Activated naive CD8-positive, alpha-beta T cell treated with anti-CD3 and anti-CD28 coated beads, Interleukin-2, amount 50 U/mL, for 16 hours (primary cell): ENCODE measurements around the gene DZANK1.
"Not testable (repeated sequence)": the region's sequence is repeated elsewhere in the genome, so short reads cannot be mapped to it uniquely, and the experiment has no call there.

Experiments used
- DNase-seq: peaks from one replicate; pipeline ENCODE4 v3.0.0-alpha.2; 2020; ENCODE audit warnings: low read depth, low spot score

Gene DZANK1

GRCh38 chr20:18377896-18378481, 88.8 kb downstream of the DZANK1 start:
- no peak for DNase-seq

GRCh38 chr20:18375551-18375950, 91.3 kb downstream of the DZANK1 start:
- not testable (repeated sequence) for DNase-seq

GRCh38 chr20:18372296-18372695, 94.5 kb downstream of the DZANK1 start:
- no peak for DNase-seq

GRCh38 chr20:18364768-18365167, 102.1 kb downstream of the DZANK1 start:
- DNase-seq = no peak

GRCh38 chr20:18363708-18364107, 103.1 kb downstream of the DZANK1 start:
- DNase-seq = no peak

GRCh38 chr20:18362916-18363315, 103.9 kb downstream of the DZANK1 start:
- no peak for DNase-seq

- no peak for DNase-seq
These were observed 105.2 kb downstream of the DZANK1 start for GRCh38 chr20:18361678-18362077.

- no peak for DNase-seq
These were observed 106.2 kb downstream of the DZANK1 start for GRCh38 chr20:18360635-18361034.

GRCh38 chr20:18359854-18360253, 107.0 kb downstream of the DZANK1 start:
- DNase-seq = no peak

- not testable (repeated sequence) for DNase-seq
These were observed 117.1 kb downstream of the DZANK1 start for GRCh38 chr20:18349749-18350148.
